ENCODE data around the gene KIF12. TPM values are rescaled to one million over a fixed set of nuclear protein-coding genes. Genes with fewer than 3 reads are reported as not detected.

The KIF12 gene
- total and polyA plus RNA-seq, 2 of the 13 experiments (the other 11 are each of a cell fraction or from before 2014, with no cell fraction given), result 1.8 to 12.5 TPM

GRCh38 chr9:114123031-114123977 is 24.2 kb upstream of the KIF12 start (continued):
- TF ChIP-seq, protein P1, sequence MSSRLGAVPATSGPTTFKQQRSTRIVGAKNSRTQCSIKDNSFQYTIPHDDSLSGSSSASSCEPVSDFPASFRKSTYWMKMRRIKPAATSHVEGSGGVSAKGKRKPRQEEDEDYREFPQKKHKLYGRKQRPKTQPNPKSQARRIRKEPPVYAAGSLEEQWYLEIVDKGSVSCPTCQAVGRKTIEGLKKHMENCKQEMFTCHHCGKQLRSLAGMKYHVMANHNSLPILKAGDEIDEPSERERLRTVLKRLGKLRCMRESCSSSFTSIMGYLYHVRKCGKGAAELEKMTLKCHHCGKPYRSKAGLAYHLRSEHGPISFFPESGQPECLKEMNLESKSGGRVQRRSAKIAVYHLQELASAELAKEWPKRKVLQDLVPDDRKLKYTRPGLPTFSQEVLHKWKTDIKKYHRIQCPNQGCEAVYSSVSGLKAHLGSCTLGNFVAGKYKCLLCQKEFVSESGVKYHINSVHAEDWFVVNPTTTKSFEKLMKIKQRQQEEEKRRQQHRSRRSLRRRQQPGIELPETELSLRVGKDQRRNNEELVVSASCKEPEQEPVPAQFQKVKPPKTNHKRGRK (CRISPR knock-in tag; IDR thresholded peaks at IDR 0.05), result no peak
- TF ChIP-seq ATF3 (CRISPR knock-in tag; IDR thresholded peaks at IDR 0.05) (peak; percentile 62; the same call in 1 of the 2 replicates), ZNF101 (CRISPR knock-in tag; IDR thresholded peaks at IDR 0.05; ENCODE audit: borderline replicate concordance, low read depth) (no peak), STAT5B (CRISPR knock-in tag; IDR thresholded peaks at IDR 0.05) (no peak), MED1 (CRISPR knock-in tag; IDR thresholded peaks at IDR 0.05) (peak; percentile 88), HNF4G (IDR thresholded peaks at IDR 0.05; ENCODE audit: borderline replicate concordance, low read depth, low read length) (peak; percentile 86; the same call in 1 of the 2 replicates), HNF4G (CRISPR knock-in tag; IDR thresholded peaks at IDR 0.05; ENCODE audit: borderline replicate concordance, low read depth) (peak; percentile 80; the same call in 1 of the 2 replicates), KDM5A (IDR thresholded peaks at IDR 0.05; ENCODE audit: borderline replicate concordance, low read length) (no peak), SP1 (IDR thresholded peaks at IDR 0.05) (no peak), SP1 (CRISPR knock-in tag; IDR thresholded peaks at IDR 0.05) (no peak), PAXIP1 (CRISPR knock-in tag; conservative IDR thresholded peaks at IDR 0.05) (peak; percentile 63), NR2F6 (IDR thresholded peaks at IDR 0.05) (peak; percentile 43), NR2F6 (CRISPR knock-in tag; IDR thresholded peaks at IDR 0.05) (peak; percentile 68), NFE2 (CRISPR knock-in tag; IDR thresholded peaks at IDR 0.05) (no peak), ZNF788 (CRISPR knock-in tag; IDR thresholded peaks at IDR 0.05; ENCODE audit: borderline replicate concordance) (peak; percentile 43; the same call in 1 of the 2 replicates), GABPB1 (CRISPR knock-in tag; IDR thresholded peaks at IDR 0.05) (no peak)
- TF ChIP-seq, protein P2, sequence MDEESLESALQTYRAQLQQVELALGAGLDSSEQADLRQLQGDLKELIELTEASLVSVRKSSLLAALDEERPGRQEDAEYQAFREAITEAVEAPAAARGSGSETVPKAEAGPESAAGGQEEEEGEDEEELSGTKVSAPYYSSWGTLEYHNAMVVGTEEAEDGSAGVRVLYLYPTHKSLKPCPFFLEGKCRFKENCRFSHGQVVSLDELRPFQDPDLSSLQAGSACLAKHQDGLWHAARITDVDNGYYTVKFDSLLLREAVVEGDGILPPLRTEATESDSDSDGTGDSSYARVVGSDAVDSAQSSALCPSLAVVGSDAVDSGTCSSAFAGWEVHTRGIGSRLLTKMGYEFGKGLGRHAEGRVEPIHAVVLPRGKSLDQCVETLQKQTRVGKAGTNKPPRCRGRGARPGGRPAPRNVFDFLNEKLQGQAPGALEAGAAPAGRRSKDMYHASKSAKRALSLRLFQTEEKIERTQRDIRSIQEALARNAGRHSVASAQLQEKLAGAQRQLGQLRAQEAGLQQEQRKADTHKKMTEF (CRISPR knock-in tag; IDR thresholded peaks at IDR 0.05), result peak; percentile 39; the same call in 1 of the 2 replicates
- TF ChIP-seq, protein P3, sequence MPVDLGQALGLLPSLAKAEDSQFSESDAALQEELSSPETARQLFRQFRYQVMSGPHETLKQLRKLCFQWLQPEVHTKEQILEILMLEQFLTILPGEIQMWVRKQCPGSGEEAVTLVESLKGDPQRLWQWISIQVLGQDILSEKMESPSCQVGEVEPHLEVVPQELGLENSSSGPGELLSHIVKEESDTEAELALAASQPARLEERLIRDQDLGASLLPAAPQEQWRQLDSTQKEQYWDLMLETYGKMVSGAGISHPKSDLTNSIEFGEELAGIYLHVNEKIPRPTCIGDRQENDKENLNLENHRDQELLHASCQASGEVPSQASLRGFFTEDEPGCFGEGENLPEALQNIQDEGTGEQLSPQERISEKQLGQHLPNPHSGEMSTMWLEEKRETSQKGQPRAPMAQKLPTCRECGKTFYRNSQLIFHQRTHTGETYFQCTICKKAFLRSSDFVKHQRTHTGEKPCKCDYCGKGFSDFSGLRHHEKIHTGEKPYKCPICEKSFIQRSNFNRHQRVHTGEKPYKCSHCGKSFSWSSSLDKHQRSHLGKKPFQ (CRISPR knock-in tag; IDR thresholded peaks at IDR 0.05; ENCODE audit: insufficient replicate concordance), result no peak
